Hepatocyte (in vitro differentiated cells): ENCODE results near the gene GRIK4. TPM values are rescaled to one million over a fixed set of nuclear protein-coding genes. Genes with fewer than 3 reads are reported as not detected.

Source experiments
- DNase-seq: peaks from one replicate; pipeline ENCODE4 v3.0.0-alpha.2; 2016; ENCODE audit warnings: low spot score
- H2AFZ ChIP-seq: fragments of 200-600 bp; sonication (generic); 2 replicates; pipeline ENCODE4 v1.6.0; 2016; ENCODE audit warnings: antibody characterized with exemption, mild to moderate bottlenecking
- H3K27ac ChIP-seq: fragments of 200-600 bp; sonication (generic); 2 replicates; pipeline ENCODE4 v1.5.1; 2016; ENCODE audit warnings: mild to moderate bottlenecking
- H3K27me3 ChIP-seq: fragments of 200-600 bp; sonication (generic); 2 replicates; pipeline ENCODE4 v1.6.1; 2016
- H3K36me3 ChIP-seq: fragments of 200-600 bp; sonication (generic); replicated peaks from 2 replicates; pipeline ENCODE4 v1.5.1; 2016; ENCODE audit warnings: low read depth; ENCODE audit not compliant: insufficient read depth
- H3K4me1 ChIP-seq: fragments of 200-600 bp; sonication (generic); 2 replicates; pipeline ENCODE4 v1.5.1; 2016; ENCODE audit warnings: mild to moderate bottlenecking, moderate library complexity; ENCODE audit not compliant: insufficient read depth
- H3K4me2 ChIP-seq: fragments of 200-600 bp; sonication (generic); 2 replicates; pipeline ENCODE4 v1.6.0; 2016
- H3K4me3 ChIP-seq: fragments of 200-600 bp; sonication (generic); 2 replicates; pipeline ENCODE4 v1.5.1; 2016; ENCODE audit warnings: mild to moderate bottlenecking
- H3K79me2 ChIP-seq: fragments of 200-600 bp; sonication (generic); 2 replicates; pipeline ENCODE4 v1.6.0; 2017; ENCODE audit warnings: mild to moderate bottlenecking
- H3K9me2 ChIP-seq: fragments of 200-600 bp; sonication (generic); replicated peaks from 2 replicates; pipeline ENCODE4 v1.6.0; 2017; ENCODE audit warnings: mild to moderate bottlenecking; ENCODE audit not compliant: insufficient read depth
- H3K9me3 ChIP-seq: fragments of 200-600 bp; sonication (generic); 2 replicates; pipeline ENCODE4 v1.5.1; 2016; ENCODE audit warnings: low read depth, mild to moderate bottlenecking
- H4K20me1 ChIP-seq: fragments of 200-600 bp; sonication (generic); 2 replicates; pipeline ENCODE4 v1.6.0; 2016; ENCODE audit warnings: mild to moderate bottlenecking; ENCODE audit not compliant: insufficient read depth, poor library complexity, severe bottlenecking
- EZH2 ChIP-seq: fragments of 200-600 bp; sonication (generic); IDR thresholded peaks from 2 replicates; pipeline ENCODE4 v1.6.1; 2016; ENCODE audit warnings: antibody characterized with exemption, mild to moderate bottlenecking, borderline replicate concordance
- EZH2phosphoT487 ChIP-seq: fragments of 200-600 bp; sonication (generic); IDR thresholded peaks from one replicate; pipeline ENCODE4 v1.6.1; 2018; ENCODE audit warnings: antibody characterized with exemption, mild to moderate bottlenecking, low read depth, moderate library complexity; ENCODE audit not compliant: unreplicated experiment, severe bottlenecking
- WGBS: methylation state at CpG from one replicate; pipeline ENCODE4 v1.1.6; 2016; ENCODE audit warnings: low lambda C conversion rate; ENCODE audit errors: missing lambda C conversion rate; 5-methylcytosine and 5-hydroxymethylcytosine counted together
- polyA plus RNA-seq: library from polyadenylated mRNA; unstranded; fragments of >200 nt; fragmentation: Nextera tagmentation; extraction: Ambion mirVana; gene quantifications from 2 replicates; pipeline ENCODE4 v1.2.1, GENCODE V29; 2016
- total RNA-seq: library from RNA; depleted of rRNA; stranded (reverse); fragments of >200 nt; gene quantifications from 2 replicates; pipeline ENCODE4 v1.2.3, GENCODE V29; 2014
- TF ChIP-seq, protein P1 (sequence below): fragments of 200-600 bp; sonication (generic); IDR thresholded peaks from 2 replicates; pipeline ENCODE4 v1.5.1; 2016; ENCODE audit warnings: antibody characterized with exemption, mild to moderate bottlenecking; ENCODE audit not compliant: poor library complexity

GRIK4 gene
- total and polyA plus RNA-seq, 2 experiments from 2014 or later = 1.5 to 2.3 TPM

- H3K79me2 ChIP-seq = no peaks in the 10 kb centered on the region
- DNase-seq = no peak
- no peak overlapping the region for H3K4me3 ChIP-seq
- H3K9me2 ChIP-seq = no peaks in the 10 kb centered on the region
- TF ChIP-seq, protein P1, sequence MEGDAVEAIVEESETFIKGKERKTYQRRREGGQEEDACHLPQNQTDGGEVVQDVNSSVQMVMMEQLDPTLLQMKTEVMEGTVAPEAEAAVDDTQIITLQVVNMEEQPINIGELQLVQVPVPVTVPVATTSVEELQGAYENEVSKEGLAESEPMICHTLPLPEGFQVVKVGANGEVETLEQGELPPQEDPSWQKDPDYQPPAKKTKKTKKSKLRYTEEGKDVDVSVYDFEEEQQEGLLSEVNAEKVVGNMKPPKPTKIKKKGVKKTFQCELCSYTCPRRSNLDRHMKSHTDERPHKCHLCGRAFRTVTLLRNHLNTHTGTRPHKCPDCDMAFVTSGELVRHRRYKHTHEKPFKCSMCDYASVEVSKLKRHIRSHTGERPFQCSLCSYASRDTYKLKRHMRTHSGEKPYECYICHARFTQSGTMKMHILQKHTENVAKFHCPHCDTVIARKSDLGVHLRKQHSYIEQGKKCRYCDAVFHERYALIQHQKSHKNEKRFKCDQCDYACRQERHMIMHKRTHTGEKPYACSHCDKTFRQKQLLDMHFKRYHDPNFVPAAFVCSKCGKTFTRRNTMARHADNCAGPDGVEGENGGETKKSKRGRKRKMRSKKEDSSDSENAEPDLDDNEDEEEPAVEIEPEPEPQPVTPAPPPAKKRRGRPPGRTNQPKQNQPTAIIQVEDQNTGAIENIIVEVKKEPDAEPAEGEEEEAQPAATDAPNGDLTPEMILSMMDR = no peak
- TF ChIP-seq EZH2 = no peak
- no peak for TF ChIP-seq EZH2phosphoT487
- H3K4me2 ChIP-seq = no peak overlapping the region
- H3K27me3 ChIP-seq = peaks cover 4% of the 10 kb centered on the region
- no peaks in the 10 kb centered on the region for H3K36me3 ChIP-seq
- no peaks in the 10 kb centered on the region for H3K9me3 ChIP-seq
- H3K27ac ChIP-seq = no peak overlapping the region
- no peaks in the 10 kb centered on the region for H4K20me1 ChIP-seq
- no peak overlapping the region for H2AFZ ChIP-seq
- WGBS = 94% methylated on average over 5 of the region's 5 CpGs
- H3K4me1 ChIP-seq = no peaks in the 10 kb centered on the region
Measured at GRCh38 chr11:120680322-120680721, 168.8 kb downstream of the GRIK4 start.

- no peaks in the 10 kb centered on the region for H4K20me1 ChIP-seq
- TF ChIP-seq EZH2 (no peak), EZH2phosphoT487 (no peak)
- TF ChIP-seq, protein P1 = no peak
- no peak overlapping the region for H3K27ac ChIP-seq
- no peaks in the 10 kb centered on the region for H3K9me3 ChIP-seq
- H3K4me1 ChIP-seq = no peaks in the 10 kb centered on the region
- H3K9me2 ChIP-seq = no peaks in the 10 kb centered on the region
- DNase-seq = no peak
- 68% methylated on average over 16 of the region's 16 CpGs for WGBS
- H3K79me2 ChIP-seq = no peaks in the 10 kb centered on the region
- no peak overlapping the region for H3K4me2 ChIP-seq
- no peak overlapping the region for H3K4me3 ChIP-seq
- H3K27me3 ChIP-seq = peaks cover 12% of the 10 kb centered on the region
- no peaks in the 10 kb centered on the region for H3K36me3 ChIP-seq
- no peak overlapping the region for H2AFZ ChIP-seq
Measured at GRCh38 chr11:120681434-120682331, 170.1 kb downstream of the GRIK4 start.

DNA sequence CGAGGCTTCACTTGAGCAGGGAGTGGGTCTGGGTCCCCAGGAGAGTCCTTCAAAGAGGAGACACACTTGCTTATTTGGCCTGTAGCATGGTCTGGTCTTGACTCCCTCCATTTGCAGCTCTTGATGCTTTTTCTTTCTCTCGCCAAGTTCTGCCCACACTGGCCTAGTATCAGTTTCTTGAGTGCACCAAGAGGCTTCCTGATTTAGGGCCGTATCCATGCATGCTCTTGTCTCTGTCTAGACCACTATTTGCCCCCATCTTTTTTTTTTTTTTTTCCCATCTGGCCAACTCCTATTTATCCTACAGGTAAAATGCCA, 170.7 kb downstream of the GRIK4 start:
- TF ChIP-seq, protein P1 = no peak
- TF ChIP-seq EZH2phosphoT487 = no peak
- TF ChIP-seq EZH2 = no peak

More for the DNA sequence above, 170.7 kb downstream of the GRIK4 start:
- Histone ChIP-seq H2AFZ (no peak overlapping the region), H3K36me3 (no peaks in the 10 kb centered on the region), H3K4me2 (no peak overlapping the region), H3K9me3 (no peaks in the 10 kb centered on the region), H3K27me3 (peaks cover 12% of the 10 kb centered on the region), H3K9me2 (no peaks in the 10 kb centered on the region), H4K20me1 (no peaks in the 10 kb centered on the region), H3K4me3 (no peak overlapping the region), H3K79me2 (no peaks in the 10 kb centered on the region), H3K27ac (no peak overlapping the region), H3K4me1 (no peaks in the 10 kb centered on the region)
- 75% methylated on average over 3 of the region's 3 CpGs for WGBS
- DNase-seq = no peak
